ENCODE measurements around the gene NCAPG2. TPM values are rescaled to one million over a fixed set of nuclear protein-coding genes. Genes with fewer than 3 reads are reported as not detected.

NCAPG2 gene
- total RNA-seq, 1 experiment from 2014 or later, result 27.4 TPM

GRCh38 chr7:158747408-158747807, 42.8 kb upstream of the NCAPG2 start:
- Mint-ChIP-seq H3K27ac (ENCODE audit: low read depth, unreplicated experiment) (no peak overlapping the region), H3K27me3 (ENCODE audit: insufficient read depth, unreplicated experiment) (no peaks in the 10 kb centered on the region), H3K36me3 (ENCODE audit: insufficient read depth, unreplicated experiment) (peaks cover 79% of the 10 kb centered on the region), H3K4me1 (ENCODE audit: insufficient read depth, unreplicated experiment) (no peaks in the 10 kb centered on the region), H3K9me3 (ENCODE audit: unreplicated experiment) (no peaks in the 10 kb centered on the region), H3K4me3 (ENCODE audit: unreplicated experiment) (no peak overlapping the region)
- no peak for DNase-seq (ENCODE audit: unreplicated experiment)
- TF ChIP-seq CTCF (IDR thresholded peaks at IDR 0.05; ENCODE audit: unreplicated experiment), result no peak
- CTCF ChIA-PET, result no interaction called here
- intact Hi-C loops (cut with micrococcal nuclease), result no loop called here
- POLR2A ChIA-PET, result no interaction called here
- BruUV-seq (replicated peaks), result no TSS peak

- DNase-seq (ENCODE audit: unreplicated experiment), result no peak
- ChIA-PET POLR2A (no interaction called here), CTCF (interaction anchor here (1.0 kb wide), 1 partner anchor 230 kb away, joined by 4 read pairs; no protein-coding TSS in a partner anchor)
- H3K27me3 Mint-ChIP-seq (ENCODE audit: insufficient read depth, unreplicated experiment), result no peaks in the 10 kb centered on the region
- TF ChIP-seq CTCF (IDR thresholded peaks at IDR 0.05; ENCODE audit: unreplicated experiment), result no peak
- H3K36me3 Mint-ChIP-seq (ENCODE audit: insufficient read depth, unreplicated experiment), result peaks cover 84% of the 10 kb centered on the region
- H3K4me1 Mint-ChIP-seq (ENCODE audit: insufficient read depth, unreplicated experiment), result no peaks in the 10 kb centered on the region
- H3K9me3 Mint-ChIP-seq (ENCODE audit: unreplicated experiment), result no peaks in the 10 kb centered on the region
- H3K4me3 Mint-ChIP-seq (ENCODE audit: unreplicated experiment), result no peak overlapping the region
- intact Hi-C loops (cut with micrococcal nuclease), result no loop called here
- H3K27ac Mint-ChIP-seq (ENCODE audit: low read depth, unreplicated experiment), result no peak overlapping the region
- BruUV-seq (replicated peaks), result no TSS peak
These were observed 42.4 kb upstream of the NCAPG2 start for GRCh38 chr7:158746957-158747356.

GRCh38 chr7:158745057-158745715, 40.6 kb upstream of the NCAPG2 start:
- Mint-ChIP-seq H3K9me3 (ENCODE audit: unreplicated experiment) (no peaks in the 10 kb centered on the region), H3K4me1 (ENCODE audit: insufficient read depth, unreplicated experiment) (no peaks in the 10 kb centered on the region), H3K4me3 (ENCODE audit: unreplicated experiment) (no peak overlapping the region), H3K27ac (ENCODE audit: low read depth, unreplicated experiment) (no peak overlapping the region), H3K27me3 (ENCODE audit: insufficient read depth, unreplicated experiment) (no peaks in the 10 kb centered on the region), H3K36me3 (ENCODE audit: insufficient read depth, unreplicated experiment) (peaks cover 96% of the 10 kb centered on the region)
- intact Hi-C loops (cut with micrococcal nuclease), result no loop called here
- no peak for DNase-seq (ENCODE audit: unreplicated experiment)
- POLR2A ChIA-PET, result interaction anchor here (0.6 kb wide), 1 partner anchor 54 kb away, joined by 4 read pairs; no protein-coding TSS in a partner anchor
- BruUV-seq (replicated peaks), result no TSS peak
- TF ChIP-seq CTCF (IDR thresholded peaks at IDR 0.05; ENCODE audit: unreplicated experiment), result no peak
- CTCF ChIA-PET, result interaction anchor here (0.7 kb wide), 1 partner anchor 114 kb away, joined by 3 read pairs; no protein-coding TSS in a partner anchor

GRCh38 chr7:158744070-158744469, 39.5 kb upstream of the NCAPG2 start:
- POLR2A ChIA-PET, result no interaction called here
- no peaks in the 10 kb centered on the region for H3K27me3 Mint-ChIP-seq (ENCODE audit: insufficient read depth, unreplicated experiment)

More at GRCh38 chr7:158744070-158744469, 39.5 kb upstream of the NCAPG2 start:
- Mint-ChIP-seq H3K36me3 (ENCODE audit: insufficient read depth, unreplicated experiment) (peaks cover 98% of the 10 kb centered on the region), H3K4me1 (ENCODE audit: insufficient read depth, unreplicated experiment) (no peaks in the 10 kb centered on the region), H3K9me3 (ENCODE audit: unreplicated experiment) (no peaks in the 10 kb centered on the region), H3K4me3 (ENCODE audit: unreplicated experiment) (no peak overlapping the region), H3K27ac (ENCODE audit: low read depth, unreplicated experiment) (no peak overlapping the region)
- CTCF ChIA-PET, result no interaction called here
- no peak for TF ChIP-seq CTCF (IDR thresholded peaks at IDR 0.05; ENCODE audit: unreplicated experiment)
- intact Hi-C loops (cut with micrococcal nuclease), result no loop called here
- no TSS peak for BruUV-seq (replicated peaks)
- DNase-seq (ENCODE audit: unreplicated experiment), result no peak

Measured in MCF 10A (cell line).